ENCODE results near the gene FCN3. TPM values are rescaled to one million over a fixed set of nuclear protein-coding genes. Genes with fewer than 3 reads are reported as not detected.

The FCN3 gene
- total RNA-seq, 6 experiments from 2014 or later = not detected

- peaks cover 28% of the 10 kb centered on the region for H3K36me3 Mint-ChIP-seq (ENCODE audit: low read depth)
- H3K27ac Mint-ChIP-seq = no peak overlapping the region
- no peak for DNase-seq
- no peak overlapping the region for H3K4me3 Mint-ChIP-seq
- TF ChIP-seq CTCF (IDR thresholded peaks at IDR 0.05) = no peak
- no peaks in the 10 kb centered on the region for H3K4me1 Mint-ChIP-seq (ENCODE audit: low read depth)
- no peaks in the 10 kb centered on the region; the same call in 1 of the 2 replicates for H3K27me3 Mint-ChIP-seq (ENCODE audit: insufficient read depth)
- no peaks in the 10 kb centered on the region for H3K9me3 Mint-ChIP-seq
Measured at GRCh38 chr1:27356277-27356618, 18.4 kb downstream of the FCN3 start.

- TF ChIP-seq CTCF (IDR thresholded peaks at IDR 0.05) = no peak
- no peaks in the 10 kb centered on the region for H3K4me1 Mint-ChIP-seq (ENCODE audit: low read depth)
- H3K27ac Mint-ChIP-seq = no peak overlapping the region
- H3K36me3 Mint-ChIP-seq (ENCODE audit: low read depth) = peaks cover 28% of the 10 kb centered on the region
- H3K27me3 Mint-ChIP-seq (ENCODE audit: insufficient read depth) = no peaks in the 10 kb centered on the region; the same call in 1 of the 2 replicates
- no peak for DNase-seq
- no peaks in the 10 kb centered on the region for H3K9me3 Mint-ChIP-seq
- no peak overlapping the region for H3K4me3 Mint-ChIP-seq
Measured at GRCh38 chr1:27355683-27356082, 18.9 kb downstream of the FCN3 start.

- H3K36me3 Mint-ChIP-seq (ENCODE audit: low read depth) = peaks cover 14% of the 10 kb centered on the region; the same call in 1 of the 2 replicates
- TF ChIP-seq CTCF (IDR thresholded peaks at IDR 0.05) = no peak
- no peak overlapping the region for H3K4me3 Mint-ChIP-seq
- no peak for DNase-seq
- H3K27me3 Mint-ChIP-seq (ENCODE audit: insufficient read depth) = no peaks in the 10 kb centered on the region; the same call in 1 of the 2 replicates
- no peaks in the 10 kb centered on the region for H3K9me3 Mint-ChIP-seq
- no peaks in the 10 kb centered on the region for H3K4me1 Mint-ChIP-seq (ENCODE audit: low read depth)
- H3K27ac Mint-ChIP-seq = no peak overlapping the region
Measured at GRCh38 chr1:27353629-27354028, 21.0 kb downstream of the FCN3 start.

GRCh38 chr1:27353166-27353565 lies 21.5 kb downstream of the FCN3 start:
- Mint-ChIP-seq H3K27me3 (ENCODE audit: insufficient read depth) (no peaks in the 10 kb centered on the region; the same call in 1 of the 2 replicates), H3K4me1 (ENCODE audit: low read depth) (no peaks in the 10 kb centered on the region), H3K9me3 (no peaks in the 10 kb centered on the region), H3K27ac (no peak overlapping the region), H3K4me3 (no peak overlapping the region), H3K36me3 (ENCODE audit: low read depth) (peaks cover 14% of the 10 kb centered on the region; the same call in 1 of the 2 replicates)
- no peak for TF ChIP-seq CTCF (IDR thresholded peaks at IDR 0.05)
- no peak for DNase-seq

- H3K4me3 Mint-ChIP-seq = no peak overlapping the region
- peaks cover 10% of the 10 kb centered on the region; the same call in 1 of the 2 replicates for H3K36me3 Mint-ChIP-seq (ENCODE audit: low read depth)
- no peak overlapping the region for H3K27ac Mint-ChIP-seq
- no peak for TF ChIP-seq CTCF (IDR thresholded peaks at IDR 0.05)
- peaks cover 3% of the 10 kb centered on the region; the same call in 1 of the 2 replicates for H3K27me3 Mint-ChIP-seq (ENCODE audit: insufficient read depth)
- H3K4me1 Mint-ChIP-seq (ENCODE audit: low read depth) = no peaks in the 10 kb centered on the region; the same call in 1 of the 2 replicates
- H3K9me3 Mint-ChIP-seq = no peaks in the 10 kb centered on the region
- no peak for DNase-seq
Measured at GRCh38 chr1:27351541-27352107, 23.0 kb downstream of the FCN3 start.
